Osteoblast (primary cell): ENCODE results near the gene CIB4. TPM values are rescaled to one million over a fixed set of nuclear protein-coding genes. Genes with fewer than 3 reads are reported as not detected.

Experiments
- DNase-seq: peaks from one replicate; pipeline ENCODE4 v3.0.0; 2011; ENCODE audit warnings: low spot score, mixed read lengths; ENCODE audit not compliant: insufficient read length; ENCODE audit errors: missing footprints
- H2AFZ ChIP-seq: 2 replicates; pipeline ENCODE4 v1.6.0; 2011; ENCODE audit warnings: mild to moderate bottlenecking, low read length
- H3K27ac ChIP-seq: 2 replicates; pipeline ENCODE4 v1.5.1; 2011; ENCODE audit warnings: mild to moderate bottlenecking, low read depth, low read length, moderate library complexity
- H3K27me3 ChIP-seq: 2 replicates; pipeline ENCODE4 v1.6.0; 2012; ENCODE audit warnings: mild to moderate bottlenecking, control low read depth, inconsistent platforms, low read length, moderate library complexity; ENCODE audit not compliant: insufficient read depth
- H3K36me3 ChIP-seq: 2 replicates; pipeline ENCODE4 v1.5.1; 2011; ENCODE audit warnings: mild to moderate bottlenecking, low read length, control low read depth, moderate library complexity; ENCODE audit not compliant: insufficient read depth
- H3K4me1 ChIP-seq: 2 replicates; pipeline ENCODE4 v1.5.1; 2011; ENCODE audit warnings: mild to moderate bottlenecking, low read length, control low read depth, moderate library complexity; ENCODE audit not compliant: insufficient read depth
- H3K4me2 ChIP-seq: 2 replicates; pipeline ENCODE4 v1.6.0; 2011; ENCODE audit warnings: mild to moderate bottlenecking, low read length; ENCODE audit not compliant: insufficient read depth
- H3K4me3 ChIP-seq: fragments of 200-600 bp; sonication (generic); 3 replicates; pipeline ENCODE4 v1.5.1; 2012; ENCODE audit warnings: mild to moderate bottlenecking, low read length, inconsistent platforms; ENCODE audit not compliant: insufficient read depth
- H3K79me2 ChIP-seq: 2 replicates; pipeline ENCODE4 v1.6.0; 2012; ENCODE audit warnings: mild to moderate bottlenecking, low read length, control low read depth, inconsistent platforms; ENCODE audit not compliant: insufficient read depth
- H3K9me3 ChIP-seq: 2 replicates; pipeline ENCODE4 v1.5.1; 2011; ENCODE audit warnings: low read depth, low read length, control low read depth
- H4K20me1 ChIP-seq: 2 replicates; pipeline ENCODE4 v1.6.0; 2012; ENCODE audit warnings: mild to moderate bottlenecking, low read length, control low read depth; ENCODE audit not compliant: insufficient read depth
- total RNA-seq: library from RNA; depleted of rRNA; stranded (reverse); fragments of >200 nt; gene quantifications from 2 replicates; pipeline ENCODE4 v1.2.3, GENCODE V29; 2012
- TF ChIP-seq, protein P1 (sequence below): IDR thresholded peaks from 2 replicates; pipeline ENCODE4 v1.5.1; 2011; ENCODE audit warnings: mild to moderate bottlenecking, low read depth, low read length, moderate library complexity; ENCODE audit errors: extremely low read depth

Gene CIB4
- total RNA-seq, 1 donor = not detected

DNA sequence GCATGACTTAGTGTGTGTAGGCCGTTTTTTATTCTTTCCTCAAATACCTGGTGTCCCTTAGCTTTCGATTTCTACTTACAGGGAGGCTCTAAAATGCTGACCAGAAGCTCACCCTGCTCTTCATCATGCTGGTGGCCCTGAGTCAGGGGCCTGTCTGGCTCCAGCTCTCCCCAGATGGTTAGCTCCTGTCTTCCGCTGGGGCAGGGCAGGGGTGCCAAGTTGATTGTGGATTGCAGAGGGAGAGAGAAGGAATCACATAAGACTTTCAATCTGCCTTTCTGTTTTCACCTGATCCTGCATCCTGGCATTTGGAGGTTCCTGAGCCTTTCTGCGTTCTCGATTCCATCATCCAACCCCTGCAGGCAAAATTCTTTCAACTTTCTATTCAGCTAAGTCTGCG is 4.2 kb downstream of the CIB4 start:
- H3K4me2 ChIP-seq = no peak overlapping the region
- TF ChIP-seq, protein P1, sequence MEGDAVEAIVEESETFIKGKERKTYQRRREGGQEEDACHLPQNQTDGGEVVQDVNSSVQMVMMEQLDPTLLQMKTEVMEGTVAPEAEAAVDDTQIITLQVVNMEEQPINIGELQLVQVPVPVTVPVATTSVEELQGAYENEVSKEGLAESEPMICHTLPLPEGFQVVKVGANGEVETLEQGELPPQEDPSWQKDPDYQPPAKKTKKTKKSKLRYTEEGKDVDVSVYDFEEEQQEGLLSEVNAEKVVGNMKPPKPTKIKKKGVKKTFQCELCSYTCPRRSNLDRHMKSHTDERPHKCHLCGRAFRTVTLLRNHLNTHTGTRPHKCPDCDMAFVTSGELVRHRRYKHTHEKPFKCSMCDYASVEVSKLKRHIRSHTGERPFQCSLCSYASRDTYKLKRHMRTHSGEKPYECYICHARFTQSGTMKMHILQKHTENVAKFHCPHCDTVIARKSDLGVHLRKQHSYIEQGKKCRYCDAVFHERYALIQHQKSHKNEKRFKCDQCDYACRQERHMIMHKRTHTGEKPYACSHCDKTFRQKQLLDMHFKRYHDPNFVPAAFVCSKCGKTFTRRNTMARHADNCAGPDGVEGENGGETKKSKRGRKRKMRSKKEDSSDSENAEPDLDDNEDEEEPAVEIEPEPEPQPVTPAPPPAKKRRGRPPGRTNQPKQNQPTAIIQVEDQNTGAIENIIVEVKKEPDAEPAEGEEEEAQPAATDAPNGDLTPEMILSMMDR = no peak
- H4K20me1 ChIP-seq = no peaks in the 10 kb centered on the region
- no peaks in the 10 kb centered on the region for H3K4me1 ChIP-seq
- H3K9me3 ChIP-seq = no peaks in the 10 kb centered on the region
- H3K4me3 ChIP-seq = no peak overlapping the region
- H2AFZ ChIP-seq = no peak overlapping the region
- peaks cover 48% of the 10 kb centered on the region for H3K27me3 ChIP-seq
- no peaks in the 10 kb centered on the region for H3K79me2 ChIP-seq
- no peak overlapping the region for H3K27ac ChIP-seq
- DNase-seq = no peak
- H3K36me3 ChIP-seq = no peaks in the 10 kb centered on the region

DNA sequence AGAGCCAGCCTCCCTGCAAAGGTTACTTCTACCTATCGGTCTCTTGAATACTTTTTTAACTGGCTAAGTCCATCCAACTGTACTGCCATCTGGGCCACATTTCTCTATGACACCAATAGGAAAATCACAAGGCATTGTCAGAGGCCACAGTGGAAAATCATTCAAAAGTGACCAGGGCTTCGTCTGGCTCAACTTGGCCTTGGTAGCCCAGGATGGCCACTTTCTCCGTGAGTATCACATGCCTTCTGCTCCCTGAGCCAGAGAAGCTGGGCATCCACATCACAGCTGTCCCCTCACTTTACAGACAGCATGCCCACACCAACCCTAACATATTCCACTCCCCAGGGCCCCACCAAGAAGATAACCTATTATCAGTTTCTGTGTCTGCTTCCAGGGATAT is 5.8 kb downstream of the CIB4 start:
- H3K4me2 ChIP-seq = no peak overlapping the region
- H3K36me3 ChIP-seq = no peaks in the 10 kb centered on the region
- peaks cover 9% of the 10 kb centered on the region for H3K4me1 ChIP-seq
- TF ChIP-seq, protein P1 = no peak
- peaks cover 43% of the 10 kb centered on the region for H3K27me3 ChIP-seq
- no peak overlapping the region for H3K27ac ChIP-seq
- H3K79me2 ChIP-seq = no peaks in the 10 kb centered on the region
- no peak overlapping the region for H2AFZ ChIP-seq
- no peak for DNase-seq
- H3K9me3 ChIP-seq = no peaks in the 10 kb centered on the region
- no peaks in the 10 kb centered on the region for H4K20me1 ChIP-seq
- no peak overlapping the region for H3K4me3 ChIP-seq

DNA sequence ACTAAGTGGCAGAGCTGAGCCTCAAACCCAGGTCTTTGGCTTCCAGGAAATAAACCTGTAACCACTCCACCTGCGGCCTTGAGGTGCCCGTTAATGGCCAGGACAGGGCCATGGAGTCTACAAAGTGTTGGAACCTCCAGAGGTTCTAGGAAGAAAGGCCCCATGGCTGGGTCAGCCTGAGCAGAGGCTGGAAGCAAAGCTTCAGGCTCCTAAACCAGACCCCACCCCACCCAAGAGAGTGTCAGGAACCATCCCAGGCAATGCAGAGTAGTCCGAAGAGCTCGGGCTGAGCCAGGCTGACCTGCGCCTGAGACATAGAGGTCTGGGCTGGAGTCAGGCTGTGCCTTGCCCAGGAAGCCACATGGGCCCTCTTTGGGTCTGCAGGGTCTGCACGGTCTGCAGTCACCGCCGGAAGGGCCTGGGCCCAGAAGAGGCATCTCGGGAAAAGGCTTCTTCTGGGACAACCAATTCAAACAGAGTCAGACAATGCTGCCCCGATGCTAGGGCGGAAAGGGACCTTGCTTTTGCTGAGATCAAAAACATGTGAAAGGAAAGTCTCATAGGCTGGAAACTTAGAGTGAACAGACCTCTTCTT is 6.4 kb downstream of the CIB4 start:
- Histone ChIP-seq H3K79me2 (no peaks in the 10 kb centered on the region), H3K4me2 (no peak overlapping the region), H3K36me3 (no peaks in the 10 kb centered on the region), H3K9me3 (no peaks in the 10 kb centered on the region), H2AFZ (no peak overlapping the region), H3K27me3 (peaks cover 43% of the 10 kb centered on the region), H3K4me3 (no peak overlapping the region), H3K4me1 (peaks cover 9% of the 10 kb centered on the region), H4K20me1 (no peaks in the 10 kb centered on the region), H3K27ac (no peak overlapping the region)
- TF ChIP-seq, protein P1 = no peak
- no peak for DNase-seq

DNA sequence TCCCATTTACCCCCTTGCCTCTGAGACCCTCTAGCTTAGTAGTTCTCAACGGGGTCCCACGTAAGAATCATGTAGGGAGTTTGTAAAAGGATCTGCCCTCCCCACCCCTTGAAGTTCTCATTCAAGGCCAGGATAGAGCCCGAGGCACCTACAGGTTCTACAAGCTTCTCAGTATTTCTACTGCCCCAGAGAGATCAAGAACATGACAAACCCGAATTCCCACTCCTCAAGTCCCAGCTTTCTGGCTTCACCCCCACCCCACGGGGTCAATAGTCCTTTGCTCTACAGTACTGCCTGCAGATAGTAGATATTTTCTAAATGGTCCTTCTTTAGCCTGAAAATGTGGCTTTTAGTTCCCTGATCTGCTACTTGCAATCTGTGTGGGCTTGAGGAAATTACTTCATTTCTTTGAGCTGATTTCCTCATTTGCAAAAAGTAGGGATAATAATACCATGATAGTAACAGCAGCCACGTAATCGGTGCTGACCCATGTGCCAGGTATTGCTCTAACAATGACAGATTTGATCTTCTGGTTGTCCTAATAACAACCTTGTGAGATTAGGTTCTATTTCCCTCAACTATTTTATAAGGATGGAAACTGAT is 7.1 kb downstream of the CIB4 start:
- H3K4me1 ChIP-seq = peaks cover 9% of the 10 kb centered on the region
- peak; percentile 78 for DNase-seq
- H2AFZ ChIP-seq = no peak overlapping the region
- H3K4me3 ChIP-seq = no peak overlapping the region
- no peak overlapping the region for H3K4me2 ChIP-seq
- H3K27ac ChIP-seq = no peak overlapping the region
- no peaks in the 10 kb centered on the region for H3K36me3 ChIP-seq
- no peaks in the 10 kb centered on the region for H3K9me3 ChIP-seq
- H4K20me1 ChIP-seq = no peaks in the 10 kb centered on the region
- peaks cover 43% of the 10 kb centered on the region for H3K27me3 ChIP-seq
- TF ChIP-seq, protein P1 = no peak
- no peaks in the 10 kb centered on the region for H3K79me2 ChIP-seq
